GM12878 (cell line): Measurements from ENCODE around the gene CDK5R1. TPM values are rescaled to one million over a fixed set of nuclear protein-coding genes. Genes with fewer than 3 reads are reported as not detected.
A peak's percentile ranks its signal among the peaks of the same experiment; 100 is the strongest.

Source experiments
- CEBPZ ChIP-seq: fragments of 150-350 bp; IDR thresholded peaks from 2 replicates; pipeline ENCODE4 v1.6.1; 2016; ENCODE audit warnings: low read depth, low read length
- ETV6 ChIP-seq, 2 experiments: fragments of 450-650 bp in 1 of 2; IDR thresholded peaks in 1 of 2; conservative IDR thresholded peaks in 1 of 2; 2 replicates each; pipeline ENCODE4 v1.6.1; 2014; ENCODE audit warnings: antibody characterized with exemption in 1 of 2, borderline replicate concordance in 1 of 2, low read depth in 1 of 2, mild to moderate bottlenecking in 1 of 2, moderate library complexity in 1 of 2
- FOXM1 ChIP-seq: IDR thresholded peaks from 2 replicates; pipeline ENCODE4 v1.6.1; 2012; ENCODE audit warnings: low read depth, mild to moderate bottlenecking, inconsistent platforms, low read length, moderate library complexity
- HCFC1 ChIP-seq: fragments of 150-350 bp; IDR thresholded peaks from 2 replicates; pipeline ENCODE4 v1.6.1; 2014; ENCODE audit warnings: low read length
- IRF5 ChIP-seq: fragments of 450-650 bp; IDR thresholded peaks from 2 replicates; pipeline ENCODE4 v1.6.1; 2017; ENCODE audit warnings: borderline replicate concordance
- KAT2A ChIP-seq: conservative IDR thresholded peaks from 2 replicates; pipeline ENCODE4 v1.6.1; 2011; ENCODE audit warnings: low read depth, low read length; ENCODE audit not compliant: control insufficient read depth
- NBN ChIP-seq: fragments of 450-650 bp; IDR thresholded peaks from 2 replicates; pipeline ENCODE4 v1.6.1; 2016
- NFYA ChIP-seq: IDR thresholded peaks from 2 replicates; pipeline ENCODE4 v1.6.1; 2011; ENCODE audit warnings: low read depth, mild to moderate bottlenecking, low read length, improper control_type of control experiment, borderline replicate concordance
- PAX8 ChIP-seq: fragments of 450-650 bp; IDR thresholded peaks from 2 replicates; pipeline ENCODE4 v1.6.1; 2017; ENCODE audit warnings: mild to moderate bottlenecking, moderate library complexity
- POLR2A ChIP-seq: IDR thresholded peaks from 2 replicates; pipeline ENCODE4 v1.6.1; 2011; ENCODE audit warnings: low read depth, mild to moderate bottlenecking, low read length
- POLR2AphosphoS5 ChIP-seq: IDR thresholded peaks from 2 replicates; pipeline ENCODE4 v1.6.1; 2011; ENCODE audit warnings: mild to moderate bottlenecking, low read length, inconsistent platforms
- RFX5 ChIP-seq: IDR thresholded peaks from 2 replicates; pipeline ENCODE4 v1.6.1; 2011; ENCODE audit warnings: low read depth, low read length, improper control_type of control experiment
- SPI1 ChIP-seq: IDR thresholded peaks from 2 replicates; pipeline ENCODE4 v1.6.1; 2011; ENCODE audit warnings: low read depth, mild to moderate bottlenecking, low read length, moderate library complexity, borderline replicate concordance; ENCODE audit not compliant: insufficient read depth
- TCF12 ChIP-seq: IDR thresholded peaks from 2 replicates; pipeline ENCODE4 v1.6.1; 2011; ENCODE audit warnings: low read depth, mild to moderate bottlenecking, low read length
- WRNIP1 ChIP-seq: IDR thresholded peaks from 2 replicates; pipeline ENCODE4 v1.6.1; 2011; ENCODE audit warnings: low read depth, low read length, improper control_type of control experiment, borderline replicate concordance
- ZNF217 ChIP-seq: fragments of 450-650 bp; IDR thresholded peaks from 2 replicates; pipeline ENCODE4 v1.6.1; 2017; ENCODE audit warnings: antibody characterized with exemption, mild to moderate bottlenecking
- polyA plus RNA-seq, 11 experiments: library from polyadenylated mRNA; depleted of rRNA in 4 of 11; unstranded in 6 of 11; stranded (reverse) in 5 of 11; fragments of >200 nt; fragmentation: Nextera tagmentation in 4 of 11; fragmentation: Illumina TruSeq in 1 of 11; extraction: Ambion mirVana in 4 of 11; extraction: Trizol in 1 of 11; gene quantifications; 1 replicate in 1 of 11; 2 replicates in 10 of 11; pipeline versions ENCODE4 v1.2.1 to v1.2.3, GENCODE V29; 2011 to 2016; ENCODE audit warnings: inconsistent platforms in 2 of 11, missing spikeins in 2 of 11, low read depth in 1 of 11
- total RNA-seq, 4 experiments: library from RNA; depleted of rRNA in 3 of 4; stranded (reverse); fragments of >200 nt in 3 of 4; fragmentation: Illumina TruSeq in 1 of 4; extraction: Trizol in 1 of 4; gene quantifications; 2 replicates each; pipeline versions ENCODE4 v1.2.1 to v1.2.3, GENCODE V29; 2013 to 2021
- TF ChIP-seq, protein P1 (sequence below): IDR thresholded peaks from 2 replicates; pipeline ENCODE4 v1.6.1; 2011; ENCODE audit warnings: borderline replicate concordance, low read depth, mild to moderate bottlenecking, moderate library complexity, low read length; ENCODE audit not compliant: insufficient read depth, poor library complexity, severe bottlenecking
- TF ChIP-seq, protein P2 (sequence below): fragments of 450-650 bp; IDR thresholded peaks from 2 replicates; pipeline ENCODE4 v1.6.1; 2017; ENCODE audit warnings: mild to moderate bottlenecking
- TF ChIP-seq, protein P3 (sequence below): fragments of 450-650 bp; formaldehyde crosslinking; IDR thresholded peaks from 2 replicates; pipeline ENCODE4 v1.4.0; 2022; ENCODE audit warnings: mild to moderate bottlenecking, moderate library complexity

Gene CDK5R1
- total and polyA plus RNA-seq, 10 of the 15 experiments (the other 5 are each of a cell fraction or from before 2014, with no cell fraction given), result 1.1 to 28.3 (median 12.2) TPM

GRCh38 chr17:32483451-32484019 is 3.3 kb upstream of the CDK5R1 start (continued):
- TF ChIP-seq, protein P1, sequence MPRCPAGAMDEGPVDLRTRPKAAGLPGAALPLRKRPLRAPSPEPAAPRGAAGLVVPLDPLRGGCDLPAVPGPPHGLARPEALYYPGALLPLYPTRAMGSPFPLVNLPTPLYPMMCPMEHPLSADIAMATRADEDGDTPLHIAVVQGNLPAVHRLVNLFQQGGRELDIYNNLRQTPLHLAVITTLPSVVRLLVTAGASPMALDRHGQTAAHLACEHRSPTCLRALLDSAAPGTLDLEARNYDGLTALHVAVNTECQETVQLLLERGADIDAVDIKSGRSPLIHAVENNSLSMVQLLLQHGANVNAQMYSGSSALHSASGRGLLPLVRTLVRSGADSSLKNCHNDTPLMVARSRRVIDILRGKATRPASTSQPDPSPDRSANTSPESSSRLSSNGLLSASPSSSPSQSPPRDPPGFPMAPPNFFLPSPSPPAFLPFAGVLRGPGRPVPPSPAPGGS, result peak; percentile 10
- TF ChIP-seq NBN, result 0 out of 2 replicates have a peak, but pooled peaks have one; percentile 21
- peak; percentile 48 for TF ChIP-seq POLR2A
- no peak for TF ChIP-seq POLR2AphosphoS5
- no peak for TF ChIP-seq ZNF217
- TF ChIP-seq HCFC1, result 0 out of 2 replicates have a peak, but pooled peaks have one; percentile 22
- no peak for TF ChIP-seq FOXM1
- TF ChIP-seq WRNIP1, result no peak
- no peak for TF ChIP-seq IRF5
- no peak for TF ChIP-seq KAT2A
- no peak for TF ChIP-seq RFX5
- TF ChIP-seq NFYA, result no peak
- TF ChIP-seq TCF12, result no peak
- TF ChIP-seq, protein P2, sequence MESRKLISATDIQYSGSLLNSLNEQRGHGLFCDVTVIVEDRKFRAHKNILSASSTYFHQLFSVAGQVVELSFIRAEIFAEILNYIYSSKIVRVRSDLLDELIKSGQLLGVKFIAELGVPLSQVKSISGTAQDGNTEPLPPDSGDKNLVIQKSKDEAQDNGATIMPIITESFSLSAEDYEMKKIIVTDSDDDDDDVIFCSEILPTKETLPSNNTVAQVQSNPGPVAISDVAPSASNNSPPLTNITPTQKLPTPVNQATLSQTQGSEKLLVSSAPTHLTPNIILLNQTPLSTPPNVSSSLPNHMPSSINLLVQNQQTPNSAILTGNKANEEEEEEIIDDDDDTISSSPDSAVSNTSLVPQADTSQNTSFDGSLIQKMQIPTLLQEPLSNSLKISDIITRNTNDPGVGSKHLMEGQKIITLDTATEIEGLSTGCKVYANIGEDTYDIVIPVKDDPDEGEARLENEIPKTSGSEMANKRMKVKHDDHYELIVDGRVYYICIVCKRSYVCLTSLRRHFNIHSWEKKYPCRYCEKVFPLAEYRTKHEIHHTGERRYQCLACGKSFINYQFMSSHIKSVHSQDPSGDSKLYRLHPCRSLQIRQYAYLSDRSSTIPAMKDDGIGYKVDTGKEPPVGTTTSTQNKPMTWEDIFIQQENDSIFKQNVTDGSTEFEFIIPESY, result no peak
- TF ChIP-seq PAX8, result no peak
- TF ChIP-seq SPI1, result peak; percentile 37; the same call in 1 of the 2 replicates
- TF ChIP-seq CEBPZ, result no peak
- TF ChIP-seq, protein P3, sequence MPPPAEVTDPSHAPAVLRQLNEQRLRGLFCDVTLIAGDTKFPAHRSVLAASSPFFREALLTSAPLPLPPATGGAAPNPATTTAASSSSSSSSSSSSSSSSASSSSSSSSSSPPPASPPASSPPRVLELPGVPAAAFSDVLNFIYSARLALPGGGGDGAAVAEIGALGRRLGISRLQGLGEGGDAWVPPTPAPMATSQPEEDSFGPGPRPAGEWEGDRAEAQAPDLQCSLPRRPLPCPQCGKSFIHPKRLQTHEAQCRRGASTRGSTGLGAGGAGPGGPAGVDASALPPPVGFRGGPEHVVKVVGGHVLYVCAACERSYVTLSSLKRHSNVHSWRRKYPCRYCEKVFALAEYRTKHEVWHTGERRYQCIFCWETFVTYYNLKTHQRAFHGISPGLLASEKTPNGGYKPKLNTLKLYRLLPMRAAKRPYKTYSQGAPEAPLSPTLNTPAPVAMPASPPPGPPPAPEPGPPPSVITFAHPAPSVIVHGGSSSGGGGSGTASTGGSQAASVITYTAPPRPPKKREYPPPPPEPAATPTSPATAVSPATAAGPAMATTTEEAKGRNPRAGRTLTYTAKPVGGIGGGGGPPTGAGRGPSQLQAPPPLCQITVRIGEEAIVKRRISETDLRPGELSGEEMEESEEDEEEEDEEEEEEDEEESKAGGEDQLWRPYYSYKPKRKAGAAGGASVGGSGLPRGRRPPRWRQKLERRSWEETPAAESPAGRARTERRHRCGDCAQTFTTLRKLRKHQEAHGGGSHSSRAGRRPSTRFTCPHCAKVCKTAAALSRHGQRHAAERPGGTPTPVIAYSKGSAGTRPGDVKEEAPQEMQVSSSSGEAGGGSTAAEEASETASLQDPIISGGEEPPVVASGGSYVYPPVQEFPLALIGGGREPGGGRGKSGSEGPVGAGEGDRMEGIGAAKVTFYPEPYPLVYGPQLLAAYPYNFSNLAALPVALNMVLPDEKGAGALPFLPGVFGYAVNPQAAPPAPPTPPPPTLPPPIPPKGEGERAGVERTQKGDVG (CRISPR knock-in tag), result no peak
- TF ChIP-seq ETV6 (conservative IDR thresholded peaks at IDR 0.05 in 1 of 2, IDR thresholded peaks at IDR 0.05 in 1 of 2; ENCODE audit: borderline replicate concordance in 1 of 2, low read depth in 1 of 2), result no peak
